HT-29 (cell line): ENCODE measurements around the gene INF2. TPM values are rescaled to one million over a fixed set of nuclear protein-coding genes. Genes with fewer than 3 reads are reported as not detected.
"Not testable (repeated sequence)": the region's sequence is repeated elsewhere in the genome, so short reads cannot be mapped to it uniquely, and the experiment has no call there.

Source experiments
- DNase-seq: peaks from one replicate; pipeline ENCODE4 v3.0.0-alpha.2; 2015; ENCODE audit warnings: low spot score
- total RNA-seq: library from RNA; depleted of rRNA; stranded (reverse); fragments of >200 nt; shearing (Covaris generic); gene quantifications from 2 replicates; pipeline ENCODE4 v1.2.3, GENCODE V29; 2014; rRNA removed

Gene INF2
- 293 and 322 TPM in 2 replicates for total RNA-seq

DNA sequence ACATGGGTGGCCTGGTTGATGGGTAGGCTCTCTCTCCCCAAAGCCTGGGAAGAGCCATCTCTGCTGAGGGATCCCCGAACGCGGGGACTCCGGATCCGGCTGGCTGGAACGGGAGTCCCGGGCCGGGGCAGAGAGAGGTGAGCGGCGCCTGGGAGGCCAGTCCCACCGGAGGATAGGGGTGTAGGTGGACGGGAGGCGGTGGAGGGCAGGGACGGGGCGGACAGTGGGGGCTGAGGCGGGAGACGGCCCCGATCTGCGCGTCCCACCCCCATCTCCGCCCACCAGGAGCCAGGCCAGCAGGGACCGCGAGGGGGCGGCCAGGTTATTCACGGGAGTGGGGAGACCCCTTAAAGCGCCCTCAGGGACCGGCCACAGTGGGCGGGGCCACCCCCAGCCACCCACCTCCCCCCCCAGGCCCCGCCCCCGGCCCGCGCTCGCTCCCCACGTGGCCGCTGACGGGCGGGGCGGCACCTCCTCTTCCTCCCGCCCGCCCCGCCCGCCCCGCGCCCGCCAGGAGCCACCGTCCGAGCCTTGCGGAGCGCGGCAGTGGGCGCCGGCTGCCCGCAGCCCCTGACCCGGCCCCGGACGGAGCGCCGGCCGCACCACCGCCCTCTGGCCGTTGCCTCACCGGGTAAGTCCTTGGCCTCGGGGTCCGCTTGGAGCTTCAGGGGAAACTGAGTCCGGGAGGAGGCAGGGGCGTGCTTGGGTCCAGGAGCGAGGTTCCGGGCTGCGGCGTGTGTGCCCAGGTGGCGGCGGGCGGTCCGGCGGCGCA is at the start of gene INF2:
Gene INF2 (plus strand): TSS at position 510 of the 772 bp plus-strand sequence. CDS start 11,748 bp downstream, outside the sequence.
- peak; percentile 70 for DNase-seq

DNA sequence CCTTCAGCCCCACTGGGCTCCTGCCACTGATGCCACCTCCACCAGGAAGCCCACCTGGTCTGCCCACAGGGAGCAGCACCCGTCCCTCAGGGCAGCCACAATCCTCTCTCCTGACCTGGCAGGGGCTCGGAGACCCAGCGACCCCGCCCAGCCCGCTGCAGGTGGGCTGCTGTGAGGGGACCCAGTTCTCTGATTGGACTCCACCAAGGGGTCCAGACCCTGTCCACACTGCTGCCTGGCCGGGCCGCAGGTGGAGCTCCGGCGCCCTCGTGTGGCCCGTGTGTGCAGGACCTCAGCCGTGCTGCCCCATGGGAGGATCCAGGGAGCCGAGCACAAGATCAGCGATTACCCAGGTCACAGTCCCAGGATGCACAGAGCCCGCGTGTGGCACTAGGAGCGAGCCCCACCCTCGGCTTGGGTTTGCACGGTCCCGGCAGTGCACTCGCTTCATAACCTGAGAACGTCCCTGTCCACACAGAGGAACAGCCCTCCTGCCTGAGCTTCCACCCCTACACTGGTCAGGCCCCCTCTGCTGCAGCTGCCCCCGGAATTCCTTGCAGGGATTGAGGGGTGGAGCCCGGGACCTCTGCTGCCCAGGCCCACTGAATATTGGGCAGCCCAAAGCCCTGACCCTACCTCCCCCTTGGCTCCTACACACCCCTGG is 49.4 kb upstream of the INF2 start:
- peak; percentile 65 for DNase-seq

DNA sequence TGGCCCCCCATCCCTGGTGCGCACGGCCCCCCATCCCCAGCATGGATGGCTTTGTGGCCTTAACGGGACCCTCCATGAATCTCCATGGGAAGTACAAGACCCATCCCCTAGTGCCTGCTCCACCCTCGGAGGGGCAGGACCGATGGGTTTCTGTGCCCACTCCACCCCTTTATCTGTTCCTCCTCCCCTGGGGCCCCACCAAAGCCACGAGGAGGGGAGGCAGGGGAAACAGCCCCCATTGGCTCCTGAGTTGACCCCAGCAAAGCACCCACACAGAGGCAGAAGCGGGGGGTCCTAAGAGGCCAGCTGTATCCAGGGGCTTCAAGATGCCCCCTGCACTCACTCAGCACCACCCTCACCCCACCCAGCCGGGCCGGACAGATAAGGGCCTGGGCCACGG is 48.7 kb upstream of the INF2 start:
- no peak for DNase-seq

GRCh38 chr14:104641753-104642539 is 47.5 kb upstream of the INF2 start:
- no peak for DNase-seq

DNA sequence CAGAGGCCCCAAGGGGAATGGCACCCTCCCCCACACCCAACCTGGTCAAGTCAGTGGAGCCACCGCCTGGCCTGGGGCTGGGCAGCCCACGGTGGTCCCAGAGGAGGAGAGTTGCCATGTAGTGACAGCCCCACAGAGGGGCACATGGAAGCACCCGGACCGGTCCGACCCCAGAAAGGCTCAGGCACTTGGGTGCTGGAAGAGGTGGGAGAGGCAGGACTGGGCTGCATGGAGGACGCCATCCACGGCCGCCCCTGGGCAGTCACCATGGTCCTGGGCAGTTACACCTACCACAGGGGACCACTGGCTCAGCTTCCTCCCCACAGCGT is 46.9 kb upstream of the INF2 start:
- DNase-seq: no peak

GRCh38 chr14:104643306-104643705 is 46.1 kb upstream of the INF2 start:
- no peak for DNase-seq

- DNase-seq: no peak
Measured at GRCh38 chr14:104644091-104644635, 45.3 kb upstream of the INF2 start.

- no peak for DNase-seq
Measured at GRCh38 chr14:104644656-104645378, 44.6 kb upstream of the INF2 start.

GRCh38 chr14:104647467-104648043 is 41.9 kb upstream of the INF2 start:
- DNase-seq: no peak

GRCh38 chr14:104650057-104650980 is 39.1 kb upstream of the INF2 start:
- peak; percentile 58 for DNase-seq

DNA sequence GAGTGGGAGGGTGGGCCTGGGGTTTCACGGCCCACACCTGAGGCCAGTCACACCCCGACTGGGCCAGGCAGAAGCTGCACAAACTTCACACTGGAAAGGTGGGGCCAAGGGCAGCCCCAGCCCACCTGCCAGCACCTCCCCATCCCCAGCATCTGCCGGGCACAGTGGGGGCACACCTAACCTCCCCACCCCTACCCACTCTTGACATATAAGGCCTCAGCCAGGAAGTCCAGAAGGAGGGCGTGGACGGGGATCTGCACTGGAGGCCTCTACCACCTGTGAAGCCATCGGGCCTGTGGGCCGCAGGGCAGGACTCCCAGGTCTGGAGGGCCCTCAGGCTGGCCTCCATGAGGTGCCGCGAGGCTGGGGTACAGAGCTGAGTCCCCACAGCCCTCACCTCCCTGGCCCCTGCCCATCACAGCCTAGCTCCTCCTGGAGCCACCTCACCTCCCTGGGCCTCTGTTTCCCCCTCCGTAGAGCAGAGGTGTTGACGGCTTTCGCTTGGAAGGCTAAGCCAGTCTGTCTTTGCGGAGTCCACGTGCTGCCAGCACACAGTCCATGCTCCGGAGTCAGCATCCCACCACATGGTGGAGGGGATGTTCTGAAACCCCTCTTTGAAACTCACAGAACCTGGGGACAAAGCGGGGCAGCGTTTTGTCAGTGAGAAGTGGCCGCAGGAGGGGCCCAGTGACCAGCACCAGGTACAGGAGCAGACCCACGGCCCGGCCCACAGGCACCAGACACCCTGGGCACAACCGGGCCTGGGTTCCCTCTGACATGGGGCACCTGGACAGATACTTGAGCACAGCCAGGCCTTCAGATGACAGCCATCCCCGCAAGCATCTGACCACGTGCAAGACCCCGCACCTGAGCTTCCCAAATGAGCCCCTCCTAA is 38.2 kb upstream of the INF2 start:
- DNase-seq: no peak

DNA sequence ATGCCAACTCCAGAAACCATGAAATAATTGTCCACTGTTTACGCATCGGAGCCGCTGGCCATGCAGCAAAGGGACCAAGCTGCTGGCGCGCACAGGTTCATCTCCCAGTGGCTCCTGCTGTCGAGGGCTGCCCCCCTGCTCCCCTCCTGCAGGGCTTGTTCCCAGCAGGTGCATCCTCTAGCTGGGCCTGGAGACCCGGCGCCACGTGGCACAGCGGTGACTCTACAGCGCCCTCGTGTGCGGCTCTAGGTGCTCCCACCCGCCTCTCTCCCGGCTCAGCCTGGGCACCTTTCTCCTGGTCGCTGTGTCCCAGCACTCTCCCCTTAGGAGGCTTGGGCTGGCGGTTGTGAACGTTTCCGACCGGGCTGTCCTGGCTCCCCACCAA is 37.5 kb upstream of the INF2 start:
- no peak for DNase-seq

GRCh38 chr14:104652386-104652785 is 37.0 kb upstream of the INF2 start:
- DNase-seq: no peak

- DNase-seq: not testable (repeated sequence)
Measured at GRCh38 chr14:104653130-104653920, 36.1 kb upstream of the INF2 start.

GRCh38 chr14:104654119-104654518 is 35.3 kb upstream of the INF2 start:
- no peak for DNase-seq

DNA sequence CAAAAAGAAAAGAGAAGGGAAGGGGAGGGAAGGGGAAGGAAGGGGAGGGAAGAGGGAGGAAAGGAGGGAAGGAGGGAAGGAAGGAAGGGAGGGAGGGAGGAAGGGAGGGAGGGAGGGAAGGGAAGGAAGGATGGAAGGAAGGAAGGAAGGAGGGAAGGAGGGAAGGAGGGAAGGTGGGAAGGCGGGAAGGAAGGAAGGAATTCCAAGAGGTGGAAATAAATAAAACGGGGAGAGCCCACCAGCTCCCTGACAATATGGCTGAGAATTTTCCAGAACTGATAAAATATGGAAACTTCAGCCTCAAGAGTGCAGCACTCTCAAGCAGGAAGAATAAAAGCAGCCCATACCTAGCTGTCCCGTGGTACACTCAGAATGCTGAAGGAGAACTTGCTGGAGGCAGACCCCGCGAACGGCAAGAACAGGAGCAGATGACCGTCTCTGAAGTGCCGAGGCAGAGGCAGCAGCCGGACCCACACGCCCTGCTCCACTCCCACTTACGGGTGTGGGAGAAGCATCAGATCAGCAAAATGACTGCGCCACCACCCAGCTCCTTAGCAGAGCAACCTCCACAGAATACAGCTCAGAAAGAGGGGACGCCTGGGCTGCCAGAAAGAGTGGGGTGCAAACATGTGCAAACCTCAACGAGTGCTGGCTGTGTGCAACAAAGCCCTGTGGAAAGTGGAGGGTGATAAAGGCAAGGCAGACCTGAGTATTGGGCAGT is 34.1 kb upstream of the INF2 start:
- DNase-seq: no peak

DNA sequence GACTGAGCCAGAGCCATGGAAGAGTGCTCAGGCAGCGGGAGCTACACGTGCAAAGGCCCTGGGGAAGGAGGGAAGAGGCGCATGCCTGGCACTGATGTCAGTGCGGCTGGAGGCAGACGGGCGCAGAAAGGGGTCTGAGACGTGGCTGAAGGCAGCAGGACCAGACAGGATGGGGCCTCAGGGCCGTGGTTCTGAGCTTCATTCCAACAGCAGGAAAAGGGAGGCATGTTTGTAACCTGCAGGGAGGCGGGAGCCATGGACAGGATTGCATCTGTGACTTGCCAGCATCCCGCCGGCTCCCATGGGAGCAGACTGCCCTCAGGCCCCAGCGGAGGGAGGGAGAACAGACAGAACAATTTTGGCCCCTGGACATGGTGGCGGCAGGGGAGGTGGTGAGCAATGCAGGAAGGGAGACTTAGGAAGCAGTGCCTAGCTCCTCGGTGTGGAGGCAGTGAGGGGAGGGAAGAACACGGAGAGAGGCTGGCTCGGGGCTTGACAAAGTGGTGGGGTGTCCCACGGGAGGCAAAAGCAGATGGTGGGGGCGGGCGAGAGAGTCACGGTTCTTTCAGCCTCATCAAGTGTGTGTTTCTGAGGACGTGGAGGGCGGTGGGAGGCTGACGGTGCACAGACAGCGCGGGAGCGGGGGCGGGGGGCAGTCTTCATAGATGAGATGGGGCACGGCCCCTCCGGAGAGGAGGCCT is 33.3 kb upstream of the INF2 start:
- DNase-seq: no peak
